Endothelial cell of umbilical vein (primary cell): ENCODE data around the gene ELMOD3.

Experiments used
- EZH2 ChIP-seq: IDR thresholded peaks from 2 replicates; pipeline ENCODE4 v1.6.1; 2012; ENCODE audit warnings: borderline replicate concordance, low read depth, mild to moderate bottlenecking, moderate library complexity, low read length, inconsistent platforms; ENCODE audit not compliant: severe bottlenecking
- MYC ChIP-seq: IDR thresholded peaks from one replicate; pipeline ENCODE4 v1.6.1; 2011; ENCODE audit warnings: mild to moderate bottlenecking, low read depth, low read length
- POLR2A ChIP-seq: IDR thresholded peaks from 2 replicates; pipeline ENCODE4 v1.6.1; 2012; ENCODE audit warnings: low read depth, mild to moderate bottlenecking, control low read depth, low read length
- POLR2AphosphoS5 ChIP-seq: IDR thresholded peaks from 2 replicates; pipeline ENCODE4 v1.6.1; 2012; ENCODE audit warnings: low read depth, mild to moderate bottlenecking, control low read depth, low read length, moderate library complexity; ENCODE audit not compliant: insufficient read depth
- TF ChIP-seq, protein P1 (sequence below), 2 donors: IDR thresholded peaks; 1 replicate in 1 of 2; 2 replicates in 1 of 2; pipeline ENCODE4 v1.5.1; 2011; ENCODE audit warnings: low read length in 2 of 2, mild to moderate bottlenecking in 2 of 2, moderate library complexity in 2 of 2, control low read depth in 1 of 2, inconsistent platforms in 1 of 2, low read depth in 1 of 2; ENCODE audit not compliant: insufficient read depth in 1 of 2; ENCODE audit errors: extremely low read depth in 1 of 2
- TF ChIP-seq, protein P2 (sequence below): IDR thresholded peaks from 2 replicates; pipeline ENCODE4 v1.6.1; 2011; ENCODE audit not compliant: insufficient read depth, insufficient read length

DNA sequence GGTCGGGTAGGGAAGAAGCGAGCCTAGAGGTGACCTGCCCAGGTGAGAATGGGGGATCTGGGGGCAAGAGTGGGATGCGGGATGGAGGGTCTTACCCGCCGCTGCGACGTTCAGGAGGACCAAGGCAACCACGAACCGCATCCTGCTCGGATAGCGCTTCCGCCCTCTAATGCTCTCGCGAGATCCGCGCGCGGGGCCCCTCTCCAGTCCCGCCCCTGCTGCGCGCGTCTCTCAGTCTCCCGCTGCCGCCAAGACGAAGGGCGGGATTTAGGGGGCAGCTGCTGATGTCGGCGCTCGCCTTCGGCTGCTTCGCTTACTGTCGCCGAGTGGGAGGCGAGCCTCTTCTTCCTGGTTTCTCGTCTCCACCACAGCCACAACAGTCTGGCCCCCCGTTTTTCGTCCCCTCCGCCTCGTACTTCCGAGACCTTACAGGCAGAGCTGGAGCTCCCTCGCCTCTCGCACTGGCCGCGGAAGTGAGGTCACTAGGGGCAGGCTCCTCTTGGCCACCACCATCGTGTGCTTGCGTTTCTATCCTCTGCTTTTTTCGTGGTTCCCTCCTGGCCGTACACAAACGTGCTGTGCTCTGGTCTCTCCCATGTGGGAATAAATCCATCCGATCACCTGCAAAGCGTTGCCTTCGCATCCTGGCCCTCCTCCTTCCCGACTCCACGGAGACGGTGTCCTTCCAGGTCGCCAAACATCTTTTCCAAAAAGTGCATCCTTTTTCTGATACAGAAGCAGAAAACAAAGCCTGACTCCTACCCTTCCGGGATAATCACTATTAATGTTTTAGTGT is 26.5 kb upstream of the ELMOD3 start, which contains the start of gene TGOLN2:
- TF ChIP-seq POLR2A, result peak; percentile 99
- TF ChIP-seq, protein P1, sequence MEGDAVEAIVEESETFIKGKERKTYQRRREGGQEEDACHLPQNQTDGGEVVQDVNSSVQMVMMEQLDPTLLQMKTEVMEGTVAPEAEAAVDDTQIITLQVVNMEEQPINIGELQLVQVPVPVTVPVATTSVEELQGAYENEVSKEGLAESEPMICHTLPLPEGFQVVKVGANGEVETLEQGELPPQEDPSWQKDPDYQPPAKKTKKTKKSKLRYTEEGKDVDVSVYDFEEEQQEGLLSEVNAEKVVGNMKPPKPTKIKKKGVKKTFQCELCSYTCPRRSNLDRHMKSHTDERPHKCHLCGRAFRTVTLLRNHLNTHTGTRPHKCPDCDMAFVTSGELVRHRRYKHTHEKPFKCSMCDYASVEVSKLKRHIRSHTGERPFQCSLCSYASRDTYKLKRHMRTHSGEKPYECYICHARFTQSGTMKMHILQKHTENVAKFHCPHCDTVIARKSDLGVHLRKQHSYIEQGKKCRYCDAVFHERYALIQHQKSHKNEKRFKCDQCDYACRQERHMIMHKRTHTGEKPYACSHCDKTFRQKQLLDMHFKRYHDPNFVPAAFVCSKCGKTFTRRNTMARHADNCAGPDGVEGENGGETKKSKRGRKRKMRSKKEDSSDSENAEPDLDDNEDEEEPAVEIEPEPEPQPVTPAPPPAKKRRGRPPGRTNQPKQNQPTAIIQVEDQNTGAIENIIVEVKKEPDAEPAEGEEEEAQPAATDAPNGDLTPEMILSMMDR (IDR thresholded peaks at IDR 0.05; ENCODE audit: extremely low read depth in 1 of 2, insufficient read depth in 1 of 2, low read depth in 1 of 2, low read length in 2 of 2), result no peak
- TF ChIP-seq EZH2, result no peak
- peak; percentile 99 for TF ChIP-seq POLR2AphosphoS5
- TF ChIP-seq MYC, result no peak
- TF ChIP-seq, protein P2, sequence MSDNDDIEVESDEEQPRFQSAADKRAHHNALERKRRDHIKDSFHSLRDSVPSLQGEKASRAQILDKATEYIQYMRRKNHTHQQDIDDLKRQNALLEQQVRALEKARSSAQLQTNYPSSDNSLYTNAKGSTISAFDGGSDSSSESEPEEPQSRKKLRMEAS, result no peak
